K562 (cell line): ENCODE data around the gene PCSK6. TPM values are rescaled to one million over a fixed set of nuclear protein-coding genes. Genes with fewer than 3 reads are reported as not detected.

Experiments
- ATAC-seq: fragments of 200-7000 bp; cut with Tn5 transposase; 3 replicates; pipeline ENCODE4 v1.9.1; 2020; ENCODE audit warnings: moderate library complexity
- BruUV-seq: library from RNA; stranded (reverse); fragments of 400-500 nt; replicated peaks from 2 replicates; lab custom pipeline; 2021; lab: Mats Ljungman, UMichigan
- CTCF ChIA-PET: fragments of 300-600 bp; formaldehyde crosslinking; extraction: SDS; loops from one replicate; lab custom pipeline; 2021; ENCODE audit warnings: low intra/inter-chr PET ratio; lab: Yijun Ruan, JAX
- POLR2A ChIA-PET: fragments of 300-600, 350-650 bp; sonication (Branson Sonifier 250); formaldehyde crosslinking; extraction: SDS; loops from one replicate; lab custom pipeline; 2021; ENCODE audit warnings: antibody characterized with exemption, inconsistent platforms; lab: Yijun Ruan, JAX
- DNase-seq, 4 experiments: peaks; one replicate each; pipeline versions ENCODE4 v3.0.0 to v3.0.0-alpha.2; 2011 to 2018; ENCODE audit warnings: low spot score in 3 of 4, mixed read lengths in 3 of 4; ENCODE audit errors: extremely low read depth in 1 of 4
- FAIRE-seq: peaks from 2 replicates; lab custom pipeline; 2011; peaks lifted over from hg19 to GRCh38; lab: Jason Lieb, UNC
- H2AFZ ChIP-seq: 2 replicates; pipeline ENCODE4 v1.6.0; 2011; ENCODE audit warnings: low read depth, low read length, control low read depth, inconsistent platforms
- H3K27ac ChIP-seq: fragments of 200-600 bp; 3 replicates; pipeline ENCODE4 v1.8.0; 2011; ENCODE audit warnings: low read depth, mild to moderate bottlenecking, control low read depth, inconsistent platforms, low read length, moderate library complexity, mixed read lengths; ENCODE audit errors: extremely low read depth
- H3K27me3 ChIP-seq, 2 experiments: fragments of 300-600 bp in 1 of 2; 2 replicates in 1 of 2; 3 replicates in 1 of 2; pipeline versions ENCODE4 v1.6.0 to v1.8.0; 2011; ENCODE audit warnings: inconsistent platforms in 2 of 2, low read length in 2 of 2, mild to moderate bottlenecking in 1 of 2, mixed read lengths in 1 of 2, moderate library complexity in 1 of 2; ENCODE audit not compliant: control insufficient read depth in 2 of 2, insufficient read depth in 2 of 2
- H3K36me3 ChIP-seq: fragments of 300-600 bp; 3 replicates; pipeline ENCODE4 v1.8.0; 2011; ENCODE audit warnings: mild to moderate bottlenecking, low read length, inconsistent platforms; ENCODE audit not compliant: control insufficient read depth, insufficient read depth
- H3K4me1 ChIP-seq, 2 experiments: fragments of 200-600 bp in 1 of 2; replicated peaks in 1 of 2; 2 replicates in 1 of 2; 3 replicates in 1 of 2; pipeline versions ENCODE4 v1.5.1 to v1.8.0; 2011; ENCODE audit warnings: inconsistent platforms in 2 of 2, low read length in 2 of 2, mild to moderate bottlenecking in 1 of 2, mixed read lengths in 1 of 2, moderate library complexity in 1 of 2; ENCODE audit not compliant: control insufficient read depth in 2 of 2, insufficient read depth in 2 of 2
- H3K4me2 ChIP-seq: 2 replicates; pipeline ENCODE4 v1.6.1; 2011; ENCODE audit warnings: low read length, control low read depth, inconsistent platforms, mixed read lengths; ENCODE audit not compliant: insufficient read depth
- H3K4me3 ChIP-seq: fragments of 200-600 bp; sonication (generic), shearing (Covaris generic); 2 replicates; pipeline ENCODE4 v1.5.1; 2016; ENCODE audit warnings: control low read depth, inconsistent platforms
- H3K79me2 ChIP-seq: fragments of 200-600 bp; 3 replicates; pipeline ENCODE4 v1.8.0; 2011; ENCODE audit warnings: low read length, inconsistent platforms; ENCODE audit not compliant: control insufficient read depth, insufficient read depth
- H3K9ac ChIP-seq, 2 experiments: 2 replicates each; pipeline versions ENCODE4 v1.6.0 to v1.6.1; 2011; ENCODE audit warnings: low read depth in 2 of 2, low read length in 2 of 2, control low read depth in 1 of 2, inconsistent platforms in 1 of 2, mild to moderate bottlenecking in 1 of 2, mixed read lengths in 1 of 2; ENCODE audit not compliant: insufficient read depth in 1 of 2
- H3K9me1 ChIP-seq: one replicate; pipeline ENCODE4 v1.6.0; 2011; ENCODE audit warnings: inconsistent platforms, mild to moderate bottlenecking, low read length, moderate library complexity; ENCODE audit not compliant: control insufficient read depth, insufficient read depth
- H3K9me3 ChIP-seq: replicated peaks from 2 replicates; pipeline ENCODE4 v1.5.1; 2011; ENCODE audit warnings: low read depth, low read length, inconsistent platforms; ENCODE audit not compliant: control insufficient read depth, insufficient read depth
- H4K20me1 ChIP-seq: replicated peaks from 2 replicates; pipeline ENCODE4 v1.6.1; 2011; ENCODE audit warnings: low read length, inconsistent platforms, mixed read lengths; ENCODE audit not compliant: control insufficient read depth, insufficient read depth
- ATF7 ChIP-seq: fragments of 450-650 bp; IDR thresholded peaks from 2 replicates; pipeline ENCODE4 v1.7.1; 2014; ENCODE audit warnings: mild to moderate bottlenecking, moderate library complexity
- BRCA1 ChIP-seq, 2 experiments: fragments of 450-650 bp in 1 of 2; sonication (generic) in 1 of 2; formaldehyde crosslinking in 1 of 2; IDR thresholded peaks; 2 replicates each; pipeline versions ENCODE4 v1.5.0 to v1.6.1; 2017 to 2020; ENCODE audit warnings: mild to moderate bottlenecking in 1 of 2, missing genetic modification reagents in 1 of 2
- BRF1 ChIP-seq: IDR thresholded peaks from 3 replicates; pipeline ENCODE4 v1.6.1; 2011; ENCODE audit warnings: borderline replicate concordance, mild to moderate bottlenecking; ENCODE audit not compliant: insufficient read length; ENCODE audit errors: extremely low read depth
- CAMTA2 ChIP-seq: fragments of 250-450 bp; sonication (Bioruptor Pico); conservative IDR thresholded peaks from 2 replicates; pipeline ENCODE4 v1.5.1; 2022
- HBP1 ChIP-seq: fragments of 450-650 bp; formaldehyde crosslinking; IDR thresholded peaks from 2 replicates; pipeline ENCODE4 v1.4.0; 2022; ENCODE audit warnings: missing genetic modification characterization
- KDM1A ChIP-seq, 2 experiments: fragments of 450-650 bp; IDR thresholded peaks; 2 replicates each; pipeline ENCODE4 v1.6.1; 2016; ENCODE audit warnings: mild to moderate bottlenecking in 2 of 2
- PREB ChIP-seq: sonication (generic); formaldehyde crosslinking; IDR thresholded peaks from 2 replicates; pipeline ENCODE4 v1.8.1; 2023; ENCODE audit warnings: mild to moderate bottlenecking, missing genetic modification reagents
- RAD51 ChIP-seq: fragments of 450-650 bp; IDR thresholded peaks from 2 replicates; pipeline ENCODE4 v1.7.1; 2016; ENCODE audit warnings: low read depth, mild to moderate bottlenecking, borderline replicate concordance
- ZBTB8A ChIP-seq: fragments of 450-650 bp; IDR thresholded peaks from 2 replicates; pipeline ENCODE4 v1.6.1; 2018; ENCODE audit warnings: mild to moderate bottlenecking, moderate library complexity; ENCODE audit not compliant: partially characterized antibody
- ZNF212 ChIP-seq: fragments of 450-650 bp; formaldehyde crosslinking; IDR thresholded peaks from 2 replicates; pipeline ENCODE4 v1.4.0; 2020; ENCODE audit warnings: mild to moderate bottlenecking
- WGBS: fragments of 100-300 bp; shearing (Covaris generic); methylation state at CpG from one replicate; pipeline ENCODE4 v1.1.6; 2016; ENCODE audit warnings: low coverage, mixed read lengths; ENCODE audit not compliant: insufficient coverage; ENCODE audit errors: missing lambda C conversion rate; 5-methylcytosine and 5-hydroxymethylcytosine counted together
- in situ Hi-C: fragments of 300-500 bp; cut with MboI; formaldehyde crosslinking; loops from 4 replicates; pipeline ENCODE4 v1.15.0; 2018; ENCODE audit warnings: inconsistent platforms, mixed read lengths
- intact Hi-C: fragments of 100-400 bp; cut with micrococcal nuclease; formaldehyde crosslinking; loops from 2 replicates; pipeline ENCODE4 v1.14.2; 2022
- polyA plus RNA-seq, 8 experiments: library from polyadenylated mRNA; depleted of rRNA in 4 of 8; stranded (reverse) in 5 of 8; unstranded in 3 of 8; fragments of >200 nt; fragmentation: Nextera tagmentation in 2 of 8; fragmentation: Illumina TruSeq in 1 of 8; extraction: Ambion mirVana in 2 of 8; extraction: Trizol in 1 of 8; gene quantifications; 2 replicates each; pipeline versions ENCODE4 v1.2.1 to v1.2.3, GENCODE V29; 2011 to 2014; ENCODE audit warnings: inconsistent platforms in 1 of 8, missing spikeins in 1 of 8
- total RNA-seq, 7 experiments: library from RNA; depleted of rRNA in 6 of 7; stranded (reverse); fragments of >200 nt in 6 of 7; fragmentation: Illumina TruSeq in 2 of 7; extraction: Trizol in 2 of 7; gene quantifications; 2 replicates each; pipeline versions ENCODE4 v1.2.1 to v1.2.3, GENCODE V29; 2011 to 2021; ENCODE audit warnings: low replicate concordance in 1 of 7

Gene PCSK6
- total and polyA plus RNA-seq, 9 of the 15 experiments (the other 6 are each of a cell fraction or from before 2014, with no cell fraction given): 2.2 to 32.6 (median 14.5) TPM

- CTCF ChIA-PET: no interaction called here
- Histone ChIP-seq H3K4me1 (peaks cover 6 to 10% of the 10 kb centered on the region in 2 experiments; a peak in 4 of 5 replicates), H3K36me3 (peaks cover 63% of the 10 kb centered on the region)
- no peak for ATAC-seq
- TF ChIP-seq ZBTB8A: no peak
- no peak for TF ChIP-seq KDM1A (IDR thresholded peaks at IDR 0.05)
- TF ChIP-seq ZNF212 (CRISPR knock-in tag): no peak
- no peak for TF ChIP-seq BRF1
- TF ChIP-seq HBP1: no peak
- no peak for TF ChIP-seq CAMTA2 (CRISPR knock-in tag)
- no peak for TF ChIP-seq PREB
- TF ChIP-seq RAD51: no peak
- TF ChIP-seq BRCA1 (IDR thresholded peaks at IDR 0.05): no peak
- no peak for TF ChIP-seq BRCA1 (CRISPR knock-in tag; IDR thresholded peaks at IDR 0.05)
- TF ChIP-seq ATF7: no peak
- TF ChIP-seq, all 486 proteins: peak for 0
- Histone ChIP-seq H3K79me2 (peaks cover 19% of the 10 kb centered on the region), H3K4me3 (no peak overlapping the region), H3K9me1 (no peaks in the 10 kb centered on the region), H3K27me3 (no peaks in the 10 kb centered on the region), H3K4me2 (no peak overlapping the region), H3K27ac (no peak overlapping the region), H3K9me3 (no peaks in the 10 kb centered on the region), H3K9ac (no peak overlapping the region), H4K20me1 (peaks cover 11% of the 10 kb centered on the region; the same call in 1 of the 2 replicates), H2AFZ (no peak overlapping the region)
- WGBS: 93% methylated on average over 5 of the region's 5 CpGs
- intact Hi-C loops (loop anchor here (5.0 kb wide), 1 partner anchor 258 kb away; no protein-coding TSS in a partner anchor), in situ Hi-C loops (no loop called here)
- DNase-seq: no peak
- no peak for FAIRE-seq
- POLR2A ChIA-PET: no interaction called here
- BruUV-seq: TSS peak; percentile 24
Observed at GRCh38 chr15:101275018-101275417, 214.5 kb downstream of the PCSK6 start.
